ENCODE measurements around the gene APOL3. TPM values are rescaled to one million over a fixed set of nuclear protein-coding genes. Genes with fewer than 3 reads are reported as not detected.

The APOL3 gene
- total RNA-seq, 1 experiment from 2014 or later: 3.2 TPM

DNA sequence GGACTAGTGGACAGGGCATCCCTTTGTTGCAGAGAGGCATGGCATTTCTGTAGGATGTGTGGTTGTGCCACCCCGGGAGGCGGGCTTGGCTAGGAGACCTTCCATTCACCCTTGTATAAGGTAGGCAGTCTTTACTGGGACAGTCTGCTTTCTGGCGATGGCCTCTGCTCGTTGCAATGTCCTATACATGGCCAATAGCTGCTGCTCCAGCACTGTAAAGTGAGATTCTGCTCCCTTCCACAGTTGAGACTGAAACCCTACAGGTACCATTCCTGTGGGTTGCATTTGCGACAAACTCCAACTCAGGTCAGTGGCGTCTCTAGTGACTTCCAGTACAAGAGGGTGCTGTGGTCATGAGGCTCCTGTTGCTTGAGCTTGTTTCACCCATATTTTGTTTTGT lies 20.4 kb upstream of the APOL3 start:
- POLR2A ChIA-PET: no interaction called here

DNA sequence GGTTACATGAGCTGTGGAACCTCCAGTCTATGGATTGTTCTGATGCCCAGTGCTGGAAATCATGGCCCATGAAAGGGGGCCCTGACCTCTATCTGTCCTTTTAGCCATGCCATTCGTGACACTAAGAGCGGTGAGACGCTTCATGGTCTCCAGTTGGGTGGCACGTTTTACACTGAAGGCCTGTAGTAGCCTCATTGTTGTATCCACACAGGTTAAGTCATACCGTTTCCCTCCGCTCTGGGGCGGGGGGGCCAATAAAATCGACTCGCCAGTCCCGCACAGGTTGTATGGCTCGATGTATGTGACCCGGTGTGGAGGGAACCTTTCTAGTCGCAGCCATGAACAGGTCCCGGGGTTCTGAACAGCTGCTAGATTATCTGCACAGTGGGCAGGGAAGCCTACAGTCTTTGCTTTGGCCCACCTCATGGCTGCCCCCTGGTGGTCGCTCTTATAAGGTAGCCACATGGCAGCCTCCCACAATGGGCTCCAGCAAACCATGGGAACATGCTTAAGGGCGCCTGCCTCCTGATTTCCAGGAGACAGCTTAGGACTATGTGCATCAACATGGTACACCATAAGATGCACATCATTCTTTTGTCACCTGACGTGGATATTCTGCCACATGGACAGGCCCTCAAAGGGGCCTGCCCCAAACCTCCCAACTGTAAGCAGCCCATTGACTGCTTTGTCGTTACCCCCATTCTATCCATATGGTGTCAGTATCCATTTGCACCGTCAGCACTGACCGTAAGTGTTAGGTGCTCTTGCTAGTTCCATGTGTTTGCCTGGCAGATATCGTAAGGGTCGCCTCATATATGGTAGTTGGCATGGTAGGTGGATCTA lies 19.7 kb upstream of the APOL3 start:
- TF ChIP-seq TCF7L2 (IDR thresholded peaks at IDR 0.05; ENCODE audit: low read depth, low read length): no peak
- TF ChIP-seq, protein P1, sequence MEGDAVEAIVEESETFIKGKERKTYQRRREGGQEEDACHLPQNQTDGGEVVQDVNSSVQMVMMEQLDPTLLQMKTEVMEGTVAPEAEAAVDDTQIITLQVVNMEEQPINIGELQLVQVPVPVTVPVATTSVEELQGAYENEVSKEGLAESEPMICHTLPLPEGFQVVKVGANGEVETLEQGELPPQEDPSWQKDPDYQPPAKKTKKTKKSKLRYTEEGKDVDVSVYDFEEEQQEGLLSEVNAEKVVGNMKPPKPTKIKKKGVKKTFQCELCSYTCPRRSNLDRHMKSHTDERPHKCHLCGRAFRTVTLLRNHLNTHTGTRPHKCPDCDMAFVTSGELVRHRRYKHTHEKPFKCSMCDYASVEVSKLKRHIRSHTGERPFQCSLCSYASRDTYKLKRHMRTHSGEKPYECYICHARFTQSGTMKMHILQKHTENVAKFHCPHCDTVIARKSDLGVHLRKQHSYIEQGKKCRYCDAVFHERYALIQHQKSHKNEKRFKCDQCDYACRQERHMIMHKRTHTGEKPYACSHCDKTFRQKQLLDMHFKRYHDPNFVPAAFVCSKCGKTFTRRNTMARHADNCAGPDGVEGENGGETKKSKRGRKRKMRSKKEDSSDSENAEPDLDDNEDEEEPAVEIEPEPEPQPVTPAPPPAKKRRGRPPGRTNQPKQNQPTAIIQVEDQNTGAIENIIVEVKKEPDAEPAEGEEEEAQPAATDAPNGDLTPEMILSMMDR (IDR thresholded peaks at IDR 0.05): peak; percentile 84
- ATAC-seq: peak; percentile 92
- ChIA-PET CTCF (interaction anchor here (0.5 to 0.9 kb wide), 4 partner anchors 24 to 110 kb away, joined by 3 to 9 read pairs (median 3); no protein-coding TSS in a partner anchor), POLR2A (no interaction called here)
- no peaks in the 10 kb centered on the region for H3K9me3 ChIP-seq (ENCODE audit: control insufficient read depth, insufficient read depth, low read depth, low read length)
- H3K27me3 ChIP-seq (ENCODE audit: control insufficient read depth, insufficient read depth, low read length): no peaks in the 10 kb centered on the region
- intact Hi-C loops (cut with micrococcal nuclease; ENCODE audit: unreplicated experiment) (loop anchor here (2.0 kb wide), 1 partner anchor 35 kb away; no protein-coding TSS in a partner anchor), in situ Hi-C loops (cut with HindIII; ENCODE audit: low pct_unique_long_range_greater_than_20kb, low sequenced_read_pairs) (no loop called here)
- DNase-seq (ENCODE audit: low read depth, low spot score): peak; percentile 18
- no peak overlapping the region for H3K4me3 ChIP-seq (ENCODE audit: low read depth in 2 of 2, low read length in 2 of 2)
- no peaks in the 10 kb centered on the region for H3K36me3 ChIP-seq (ENCODE audit: control insufficient read depth, insufficient read depth, low read length)
- H3K4me1 ChIP-seq (ENCODE audit: control insufficient read depth, insufficient read depth, low read length): no peaks in the 10 kb centered on the region
- no TSS peak for BruUV-seq (replicated peaks)
- no peak overlapping the region for H3K27ac ChIP-seq (ENCODE audit: low read length)

More for the DNA sequence above, 20.4 kb upstream of the APOL3 start:
- no peaks in the 10 kb centered on the region for H3K36me3 ChIP-seq (ENCODE audit: control insufficient read depth, insufficient read depth, low read length)
- H3K27me3 ChIP-seq (ENCODE audit: control insufficient read depth, insufficient read depth, low read length): no peaks in the 10 kb centered on the region
- in situ Hi-C loops (cut with HindIII; ENCODE audit: low pct_unique_long_range_greater_than_20kb, low sequenced_read_pairs) (no loop called here), intact Hi-C loops (cut with micrococcal nuclease; ENCODE audit: unreplicated experiment) (loop anchor here (2.0 kb wide), 1 partner anchor 36 kb away; no protein-coding TSS in a partner anchor)
- DNase-seq (ENCODE audit: low read depth, low spot score): no peak
- no peak overlapping the region for H3K27ac ChIP-seq (ENCODE audit: low read length)
- H3K4me3 ChIP-seq (ENCODE audit: low read depth in 2 of 2, low read length in 2 of 2): no peak overlapping the region
- no peaks in the 10 kb centered on the region for H3K9me3 ChIP-seq (ENCODE audit: control insufficient read depth, insufficient read depth, low read depth, low read length)
- no peaks in the 10 kb centered on the region for H3K4me1 ChIP-seq (ENCODE audit: control insufficient read depth, insufficient read depth, low read length)
- BruUV-seq (replicated peaks): no TSS peak
- ATAC-seq: no peak
- CTCF ChIA-PET: interaction anchor here (0.5 to 0.6 kb wide), 2 partner anchors 36 to 111 kb away, joined by 3 to 9 read pairs; no protein-coding TSS in a partner anchor
- TF ChIP-seq, protein P1 (IDR thresholded peaks at IDR 0.05): no peak
- TF ChIP-seq POLR2AphosphoS5 (IDR thresholded peaks at IDR 0.05; ENCODE audit: low read depth, low read length) (no peak), TCF7L2 (IDR thresholded peaks at IDR 0.05; ENCODE audit: low read depth, low read length) (no peak), SIN3A (IDR thresholded peaks at IDR 0.05; ENCODE audit: borderline replicate concordance, insufficient read depth, low read depth, low read length) (no peak)
- TF ChIP-seq, protein P2, sequence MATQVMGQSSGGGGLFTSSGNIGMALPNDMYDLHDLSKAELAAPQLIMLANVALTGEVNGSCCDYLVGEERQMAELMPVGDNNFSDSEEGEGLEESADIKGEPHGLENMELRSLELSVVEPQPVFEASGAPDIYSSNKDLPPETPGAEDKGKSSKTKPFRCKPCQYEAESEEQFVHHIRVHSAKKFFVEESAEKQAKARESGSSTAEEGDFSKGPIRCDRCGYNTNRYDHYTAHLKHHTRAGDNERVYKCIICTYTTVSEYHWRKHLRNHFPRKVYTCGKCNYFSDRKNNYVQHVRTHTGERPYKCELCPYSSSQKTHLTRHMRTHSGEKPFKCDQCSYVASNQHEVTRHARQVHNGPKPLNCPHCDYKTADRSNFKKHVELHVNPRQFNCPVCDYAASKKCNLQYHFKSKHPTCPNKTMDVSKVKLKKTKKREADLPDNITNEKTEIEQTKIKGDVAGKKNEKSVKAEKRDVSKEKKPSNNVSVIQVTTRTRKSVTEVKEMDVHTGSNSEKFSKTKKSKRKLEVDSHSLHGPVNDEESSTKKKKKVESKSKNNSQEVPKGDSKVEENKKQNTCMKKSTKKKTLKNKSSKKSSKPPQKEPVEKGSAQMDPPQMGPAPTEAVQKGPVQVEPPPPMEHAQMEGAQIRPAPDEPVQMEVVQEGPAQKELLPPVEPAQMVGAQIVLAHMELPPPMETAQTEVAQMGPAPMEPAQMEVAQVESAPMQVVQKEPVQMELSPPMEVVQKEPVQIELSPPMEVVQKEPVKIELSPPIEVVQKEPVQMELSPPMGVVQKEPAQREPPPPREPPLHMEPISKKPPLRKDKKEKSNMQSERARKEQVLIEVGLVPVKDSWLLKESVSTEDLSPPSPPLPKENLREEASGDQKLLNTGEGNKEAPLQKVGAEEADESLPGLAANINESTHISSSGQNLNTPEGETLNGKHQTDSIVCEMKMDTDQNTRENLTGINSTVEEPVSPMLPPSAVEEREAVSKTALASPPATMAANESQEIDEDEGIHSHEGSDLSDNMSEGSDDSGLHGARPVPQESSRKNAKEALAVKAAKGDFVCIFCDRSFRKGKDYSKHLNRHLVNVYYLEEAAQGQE (IDR thresholded peaks at IDR 0.05; ENCODE audit: insufficient read depth in 1 of 2, low read depth in 2 of 2, low read length in 1 of 2): no peak
